HEK293T (cell line): Measurements from ENCODE around the gene S1PR2.

Experiments used
- ARNT ChIP-seq: fragments of 450-650 bp; IDR thresholded peaks from 2 replicates; pipeline ENCODE4 v1.6.1; 2017; ENCODE audit warnings: mild to moderate bottlenecking
- BHLHE40 ChIP-seq: fragments of 450-650 bp; IDR thresholded peaks from 2 replicates; pipeline ENCODE4 v1.6.1; 2016; ENCODE audit warnings: mild to moderate bottlenecking, moderate library complexity, borderline replicate concordance
- CTBP1 ChIP-seq: fragments of 450-650 bp; IDR thresholded peaks from 2 replicates; pipeline ENCODE4 v1.6.1; 2016; ENCODE audit warnings: borderline replicate concordance
- ELF4 ChIP-seq: fragments of 450-650 bp; IDR thresholded peaks from 2 replicates; pipeline ENCODE4 v1.6.1; 2017; ENCODE audit warnings: antibody characterized with exemption
- FOXK2 ChIP-seq: fragments of 450-650 bp; IDR thresholded peaks from 2 replicates; pipeline ENCODE4 v1.6.1; 2016; ENCODE audit warnings: mild to moderate bottlenecking
- FOXM1 ChIP-seq: fragments of 450-650 bp; IDR thresholded peaks from 2 replicates; pipeline ENCODE4 v1.6.1; 2017; ENCODE audit warnings: mild to moderate bottlenecking, borderline replicate concordance
- HDGF ChIP-seq: fragments of 450-650 bp; IDR thresholded peaks from 2 replicates; pipeline ENCODE4 v1.6.1; 2017; ENCODE audit warnings: antibody characterized with exemption, borderline replicate concordance
- LEF1 ChIP-seq: fragments of 450-650 bp; IDR thresholded peaks from 2 replicates; pipeline ENCODE4 v1.6.1; 2017; ENCODE audit warnings: mild to moderate bottlenecking, borderline replicate concordance
- NFRKB ChIP-seq: fragments of 450-650 bp; IDR thresholded peaks from 2 replicates; pipeline ENCODE4 v1.6.1; 2016; ENCODE audit warnings: mild to moderate bottlenecking, moderate library complexity
- SP1 ChIP-seq: fragments of 450-650 bp; IDR thresholded peaks from 2 replicates; pipeline ENCODE4 v1.6.1; 2017
- SUZ12 ChIP-seq: fragments of 450-650 bp; IDR thresholded peaks from 2 replicates; pipeline ENCODE4 v1.6.1; 2016; ENCODE audit warnings: mild to moderate bottlenecking
- TARDBP ChIP-seq: fragments of 450-650 bp; IDR thresholded peaks from 2 replicates; pipeline ENCODE4 v1.6.1; 2016

DNA sequence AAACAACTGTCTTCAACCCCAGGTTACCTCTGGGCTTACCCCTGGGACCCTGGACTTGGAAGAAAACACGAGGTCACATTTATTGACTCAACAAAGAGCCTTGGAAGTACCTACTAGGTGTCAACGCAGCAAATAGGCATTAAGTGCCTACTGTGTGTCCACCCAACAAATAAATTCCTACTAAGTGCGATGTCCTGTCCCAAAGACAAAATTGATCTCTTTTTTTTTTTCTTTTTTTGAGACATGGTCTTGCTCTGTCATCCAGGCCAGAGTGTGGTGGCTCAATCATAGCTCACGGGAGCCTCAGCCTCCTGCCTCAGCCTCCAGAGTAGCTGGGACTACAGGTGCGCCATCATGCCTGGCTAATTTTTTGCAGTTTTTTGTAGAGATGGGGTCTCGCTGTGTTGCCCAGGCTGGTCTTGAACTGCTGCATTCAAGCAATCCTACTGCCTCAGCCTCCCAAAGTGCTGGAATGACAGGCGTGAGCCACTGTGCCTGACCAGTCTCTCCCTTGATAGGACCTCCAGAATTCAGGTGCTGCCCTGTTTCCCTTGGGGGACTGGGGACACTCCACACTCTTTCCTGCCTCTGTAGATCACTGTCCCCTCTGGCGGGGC, 589 bp upstream of the S1PR2 start:
- TF ChIP-seq CTBP1 = no peak
- no peak for TF ChIP-seq TARDBP
- TF ChIP-seq SP1 = no peak
- TF ChIP-seq BHLHE40 = no peak
- TF ChIP-seq ELF4 = no peak
- TF ChIP-seq LEF1 = no peak
- no peak for TF ChIP-seq HDGF
- TF ChIP-seq SUZ12 = no peak
- TF ChIP-seq ARNT = no peak
- no peak for TF ChIP-seq FOXM1
- TF ChIP-seq NFRKB = no peak
- TF ChIP-seq FOXK2 = no peak
